ENCODE measurements around the gene PHACTR1.
A peak's percentile ranks its signal among the peaks of the same experiment; 100 is the strongest.
"Not testable (repeated sequence)": the region's sequence is repeated elsewhere in the genome, so short reads cannot be mapped to it uniquely, and the experiment has no call there.

Gene PHACTR1

GRCh38 chr6:13314806-13315205 lies 598.2 kb downstream of the PHACTR1 start:
- DNase-seq (ENCODE audit: low spot score): no peak

GRCh38 chr6:13315896-13316295 lies 599.3 kb downstream of the PHACTR1 start:
- no peak for DNase-seq (ENCODE audit: low spot score)

DNA sequence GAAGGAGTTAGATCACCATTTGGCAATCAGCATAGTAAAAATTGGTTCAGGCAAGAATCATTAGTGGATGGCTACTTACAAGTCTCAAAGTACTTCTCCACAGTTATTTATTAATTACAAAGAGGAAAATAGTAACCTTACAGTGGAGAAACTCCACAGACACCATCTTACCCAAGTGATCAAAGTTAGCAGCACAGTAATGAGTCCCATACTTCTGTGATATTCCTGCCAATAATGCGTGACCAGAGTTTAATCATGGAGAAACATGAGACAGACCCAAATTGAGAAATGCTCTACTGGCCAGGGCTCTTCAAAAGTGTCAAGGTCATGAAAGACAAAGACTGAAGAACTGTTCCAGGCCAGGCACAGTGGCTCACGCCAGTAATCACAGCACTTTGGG lies 602.3 kb downstream of the PHACTR1 start:
- DNase-seq (ENCODE audit: low spot score): no peak

DNA sequence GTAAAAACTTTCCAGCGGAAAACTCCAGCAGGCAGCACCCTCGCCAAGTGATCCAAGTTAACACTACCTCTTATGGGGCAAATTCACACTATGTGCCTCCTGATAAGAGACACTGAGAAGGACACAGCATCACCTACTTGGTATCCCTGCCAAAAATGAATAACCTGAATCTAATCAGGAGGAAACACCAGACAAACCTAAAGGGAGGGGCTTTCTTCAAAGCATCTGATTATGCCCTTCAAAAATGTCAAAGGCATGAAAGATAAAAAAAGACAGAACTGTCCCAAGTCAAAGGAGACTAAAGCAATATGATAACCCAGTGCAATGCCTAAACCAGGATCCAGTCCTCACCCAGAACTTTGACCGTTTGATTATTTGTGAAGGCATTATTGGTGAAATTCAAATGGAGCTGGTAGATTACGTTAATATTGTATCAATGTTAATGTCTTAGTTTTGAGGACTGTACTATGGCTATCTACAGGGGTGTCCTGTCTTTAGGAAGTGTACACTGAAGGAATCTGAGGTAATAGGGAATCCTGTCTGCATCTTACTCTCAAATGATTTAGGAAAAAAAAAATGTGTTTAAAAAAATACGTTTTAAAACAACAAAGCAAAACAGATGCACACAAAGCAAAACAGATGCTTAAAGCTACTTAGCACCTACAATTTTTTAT lies 603.5 kb downstream of the PHACTR1 start:
- no peak for DNase-seq (ENCODE audit: low spot score)

DNA sequence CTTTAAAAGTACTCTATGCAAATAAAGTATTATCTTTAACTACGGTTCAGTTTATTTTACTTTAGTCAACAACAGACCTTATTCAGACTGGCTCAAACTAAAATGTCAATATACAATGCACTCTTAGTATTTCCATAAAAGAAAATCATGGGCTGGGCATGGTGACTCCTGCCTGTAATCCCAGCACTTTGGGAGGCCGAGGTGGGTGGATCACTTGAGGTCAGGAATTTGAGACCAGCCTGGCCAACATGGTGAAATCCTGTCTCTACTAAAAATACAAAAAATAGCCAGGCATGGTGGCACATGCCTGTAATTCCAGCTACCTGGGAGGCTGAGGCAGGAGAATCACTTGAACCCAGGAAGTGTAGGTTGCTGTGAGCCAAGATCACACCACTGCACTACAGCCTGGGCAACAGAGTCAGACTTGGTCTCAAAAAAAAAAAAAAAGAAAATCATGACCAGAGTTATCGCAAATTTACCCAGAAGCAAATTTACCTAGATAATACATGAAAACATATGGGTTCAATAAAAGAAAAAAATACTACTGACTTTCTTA lies 609.5 kb downstream of the PHACTR1 start:
- DNase-seq (ENCODE audit: low spot score): not testable (repeated sequence)

DNA sequence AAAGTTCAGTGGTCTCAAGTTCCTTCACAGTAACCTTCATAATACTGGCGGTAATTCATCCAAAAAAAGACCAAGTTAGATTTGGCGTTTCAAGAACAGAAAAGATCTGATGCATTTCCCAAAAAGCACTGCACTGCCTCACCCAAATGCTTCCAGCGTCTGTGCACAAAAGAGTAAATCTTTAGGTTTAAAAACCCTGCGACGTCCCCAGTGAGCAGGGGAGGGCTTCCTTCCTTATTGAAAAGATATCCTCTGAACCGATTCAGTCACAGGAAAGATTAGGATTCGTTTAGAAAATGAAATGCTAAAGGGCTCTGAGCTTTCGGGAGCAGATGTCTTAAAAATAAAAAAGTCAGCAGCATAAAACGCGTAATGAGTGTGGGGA lies 611.1 kb downstream of the PHACTR1 start:
- no peak for DNase-seq (ENCODE audit: low spot score)

DNA sequence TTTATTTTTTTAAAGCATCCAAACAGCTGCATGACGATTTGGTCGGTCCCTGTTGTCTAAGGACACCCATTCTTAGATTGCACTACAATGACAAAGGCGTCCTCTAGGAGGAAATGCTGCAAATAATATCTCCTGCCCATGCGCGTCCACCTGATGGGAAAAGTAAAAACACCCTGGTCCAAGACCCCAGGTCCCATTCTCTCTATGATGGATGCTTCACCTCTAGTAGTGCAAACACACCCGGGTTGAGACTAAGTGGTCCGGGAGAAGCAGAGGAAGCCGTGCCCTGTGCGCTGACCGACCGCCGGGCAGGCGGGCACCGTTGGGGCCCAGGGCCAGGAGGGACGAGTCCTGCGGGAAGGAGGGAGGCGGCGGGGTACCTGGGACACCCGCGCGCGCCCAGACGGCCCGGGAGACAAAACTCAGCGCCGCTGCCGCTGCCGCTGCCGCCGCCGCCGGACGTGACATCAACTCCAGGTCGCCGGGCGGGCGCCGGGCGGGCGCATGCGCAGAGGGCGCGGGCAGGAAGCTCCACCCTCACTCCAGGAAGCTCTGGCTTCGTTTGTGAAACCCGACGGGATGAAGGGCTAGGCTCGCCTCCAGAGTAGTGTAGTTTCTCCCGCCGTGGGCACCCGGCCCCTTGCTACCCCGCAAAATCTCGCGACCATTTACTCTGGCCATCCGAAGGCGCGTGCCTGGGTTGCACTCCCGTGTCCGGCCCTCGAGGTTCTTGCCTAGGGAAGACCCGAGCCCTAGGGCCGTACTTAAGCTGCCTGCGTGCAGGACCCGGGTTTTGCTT lies 611.7 kb downstream of the PHACTR1 start, which contains the start of gene TBC1D7:
TSS of gene TBC1D7 (minus strand) at position 462 of the 799 bp plus-strand sequence. CDS start 1,639 bp downstream, outside the sequence.
- peak; percentile 93 for DNase-seq (ENCODE audit: low spot score)

- no peak for DNase-seq (ENCODE audit: low spot score)
Observed at GRCh38 chr6:13328875-13329183, 612.3 kb downstream of the PHACTR1 start.

GRCh38 chr6:13331516-13332348 lies 615.2 kb downstream of the PHACTR1 start:
- DNase-seq (ENCODE audit: low spot score): peak; percentile 69

GRCh38 chr6:13332349-13332706 lies 615.8 kb downstream of the PHACTR1 start:
- no peak for DNase-seq (ENCODE audit: low spot score)

GRCh38 chr6:13334953-13335352 lies 618.4 kb downstream of the PHACTR1 start:
- DNase-seq (ENCODE audit: low spot score): no peak

DNA sequence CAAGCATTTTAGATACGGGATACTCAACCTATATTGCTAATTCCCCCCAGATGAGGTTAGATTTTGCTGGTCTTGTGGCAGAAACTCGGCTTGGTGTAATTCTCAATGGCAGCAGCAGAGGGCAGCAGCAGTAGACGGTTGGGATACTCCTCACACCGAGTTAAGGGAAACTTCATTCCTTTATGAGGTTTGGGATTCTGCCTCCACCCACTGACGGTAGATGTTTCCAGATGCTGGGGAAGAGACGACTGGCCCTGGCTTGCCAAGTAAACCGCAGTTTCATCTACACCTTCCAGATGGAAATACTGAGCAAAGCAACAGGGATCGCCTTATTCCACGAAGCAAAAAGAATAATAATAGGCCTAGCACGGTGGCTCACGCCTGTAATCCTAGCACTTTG lies 620.0 kb downstream of the PHACTR1 start:
- DNase-seq (ENCODE audit: low spot score): peak; percentile 82

- DNase-seq (ENCODE audit: low spot score): no peak
Observed at GRCh38 chr6:13338038-13338437, 621.5 kb downstream of the PHACTR1 start.

Measured in NAMALWA (cell line).